Dermis blood vessel endothelial cell (primary cell): ENCODE results near the gene NEGR1. TPM values are rescaled to one million over a fixed set of nuclear protein-coding genes. Genes with fewer than 3 reads are reported as not detected.

ENCODE experiments used
- DNase-seq: peaks from one replicate; pipeline ENCODE4 v3.0.0; 2010
- total RNA-seq: library from RNA; depleted of rRNA; stranded (reverse); fragments of >200 nt; gene quantifications from 2 replicates; pipeline ENCODE4 v1.2.3, GENCODE V29; 2014

The NEGR1 gene
- total RNA-seq, 1 donor from 2014 or later = under 0.01 TPM

- no peak for DNase-seq
These were observed 503.4 kb downstream of the NEGR1 start for GRCh38 chr1:71778940-71779339.

GRCh38 chr1:71777094-71777493 is 505.2 kb downstream of the NEGR1 start:
- no peak for DNase-seq

- DNase-seq = no peak
These were observed 507.6 kb downstream of the NEGR1 start for GRCh38 chr1:71774705-71775104.

- no peak for DNase-seq
These were observed 512.2 kb downstream of the NEGR1 start for GRCh38 chr1:71770121-71770520.

- DNase-seq = no peak
These were observed 515.6 kb downstream of the NEGR1 start for GRCh38 chr1:71766748-71767147.

GRCh38 chr1:71762514-71763255 is 519.7 kb downstream of the NEGR1 start:
- DNase-seq = no peak

GRCh38 chr1:71755441-71755840 is 526.9 kb downstream of the NEGR1 start:
- no peak for DNase-seq

- no peak for DNase-seq
These were observed 528.6 kb downstream of the NEGR1 start for GRCh38 chr1:71753746-71754145.

- no peak for DNase-seq
These were observed 537.0 kb downstream of the NEGR1 start for GRCh38 chr1:71745326-71745725.

GRCh38 chr1:71743862-71744261 is 538.5 kb downstream of the NEGR1 start:
- DNase-seq = no peak

GRCh38 chr1:71738910-71739309 is 543.4 kb downstream of the NEGR1 start:
- DNase-seq = no peak

- no peak for DNase-seq
These were observed 544.1 kb downstream of the NEGR1 start for GRCh38 chr1:71738256-71738655.

GRCh38 chr1:71737768-71738167 is 544.6 kb downstream of the NEGR1 start:
- DNase-seq = no peak

- DNase-seq = no peak
These were observed 549.2 kb downstream of the NEGR1 start for GRCh38 chr1:71733121-71733520.

- no peak for DNase-seq
These were observed 560.8 kb downstream of the NEGR1 start for GRCh38 chr1:71721532-71721931.

- DNase-seq = no peak
These were observed 563.0 kb downstream of the NEGR1 start for GRCh38 chr1:71719330-71719729.

GRCh38 chr1:71717186-71717585 is 565.2 kb downstream of the NEGR1 start:
- DNase-seq = no peak

GRCh38 chr1:71711456-71711855 is 570.9 kb downstream of the NEGR1 start:
- no peak for DNase-seq

- DNase-seq = no peak
These were observed 576.2 kb downstream of the NEGR1 start for GRCh38 chr1:71706029-71706671.

- DNase-seq = no peak
These were observed 584.2 kb downstream of the NEGR1 start for GRCh38 chr1:71698186-71698585.

GRCh38 chr1:71695821-71696220 is 586.5 kb downstream of the NEGR1 start:
- DNase-seq = no peak

GRCh38 chr1:71695084-71695483 is 587.3 kb downstream of the NEGR1 start:
- no peak for DNase-seq

GRCh38 chr1:71693581-71693980 is 588.8 kb downstream of the NEGR1 start:
- DNase-seq = no peak

- no peak for DNase-seq
These were observed 592.7 kb downstream of the NEGR1 start for GRCh38 chr1:71689635-71690034.

GRCh38 chr1:71687376-71687775 is 595.0 kb downstream of the NEGR1 start:
- DNase-seq = no peak
